Right cardiac atrium (tissue), 5 donors: ENCODE data around the gene MCC. TPM values are rescaled to one million over a fixed set of nuclear protein-coding genes. Genes with fewer than 3 reads are reported as not detected.

Source experiments
- ATAC-seq, 2 donors: fragments of 200-7000 bp; cut with Tn5 transposase; one replicate each; pipeline versions ENCODE4 v1.8.0 to v1.9.1; 2020; ENCODE audit warnings: moderate library complexity in 2 of 2, mild to moderate bottlenecking in 1 of 2
- DNase-seq, 3 donors: peaks; one replicate each; pipeline ENCODE4 v3.0.0-alpha.2; 2020
- H3K27ac ChIP-seq: one replicate; pipeline ENCODE4 v1.5.1; 2013; ENCODE audit warnings: mild to moderate bottlenecking, low read length, control low read depth, moderate library complexity
- H3K27me3 ChIP-seq: one replicate; pipeline ENCODE4 v1.6.1; 2013; ENCODE audit not compliant: control insufficient read depth, insufficient read depth
- H3K4me1 ChIP-seq: one replicate; pipeline ENCODE4 v1.6.1; 2013; ENCODE audit warnings: low read length; ENCODE audit not compliant: control insufficient read depth, insufficient read depth
- H3K4me3 ChIP-seq: one replicate; pipeline ENCODE4 v1.5.1; 2013; ENCODE audit warnings: low read length, control low read depth
- H3K9me3 ChIP-seq: one replicate; pipeline ENCODE4 v1.6.1; 2013; ENCODE audit warnings: low read length; ENCODE audit not compliant: control insufficient read depth
- WGBS: extraction: QIAGEN DNeasy Blood & Tissue Kit; methylation state at CpG from one replicate; pipeline ENCODE4 v1.1.7; 2013; 5-methylcytosine and 5-hydroxymethylcytosine counted together
- intact Hi-C, 4 donors: fragments of 100-400 bp; cut with DNase I; formaldehyde crosslinking; loops; one replicate each; pipeline versions ENCODE4 v1.11.0 to v1.14.0; 2022 to 2023
- polyA plus RNA-seq: library from polyadenylated mRNA; stranded (reverse); fragments of 200-250 nt; gene quantifications from one replicate; pipeline ENCODE4 v1.2.3, GENCODE V29; 2013
- total RNA-seq, 4 donors: library from RNA; stranded (reverse); fragmentation: NEBNext Ultra II Directional; extraction: Animal tissue kit (Norgen Biotek cat#: 25700); gene quantifications; one replicate each; pipeline ENCODE4 v1.2.1, GENCODE V29; 2021
- donor health status: healthy with polysubstance abuse.
- donor health status: DM: no; HTN: yes; CAD: no.
- donor health status: DM: no; HTN: no; CAD: no.
- donor health status: DM: no; HTN: yes; CAD: no; lungs with severe emphysema.
- donor health status: DM: yes; HTN: yes; CAD: no.

MCC gene
- total and polyA plus RNA-seq, 5 donors = 6.9 to 33.6 (median 27.0) TPM

DNA sequence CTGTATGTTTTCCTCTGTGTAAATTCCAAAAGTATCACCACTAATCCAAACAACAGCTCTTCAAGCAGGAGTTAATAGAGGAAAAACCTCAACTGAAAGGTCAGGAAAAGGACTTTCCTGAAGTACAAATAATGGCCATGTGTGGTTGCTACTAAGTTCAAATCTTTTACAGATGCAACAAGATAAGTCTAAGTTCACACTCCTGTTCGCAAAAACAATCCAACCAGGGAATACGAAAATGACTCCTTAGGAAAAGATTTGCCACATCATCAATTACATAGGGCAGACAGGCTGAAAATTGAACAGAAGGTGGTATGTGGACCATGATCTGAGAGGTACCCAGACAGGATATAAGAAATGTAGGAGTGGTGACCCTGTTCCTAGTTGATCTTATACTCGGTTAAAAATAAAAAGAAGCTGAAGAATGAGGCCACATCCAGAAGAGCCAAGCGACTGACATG, 263.6 kb downstream of the MCC start:
- WGBS = 74% methylated on average over 4 of the region's 4 CpGs
- H3K4me1 ChIP-seq = peaks cover 13% of the 10 kb centered on the region
- H3K4me3 ChIP-seq = no peak overlapping the region
- no peaks in the 10 kb centered on the region for H3K9me3 ChIP-seq
- ATAC-seq = peak in 1 of 2 donors; percentile 34
- peak overlapping the region; percentile 34 for H3K27ac ChIP-seq
- DNase-seq = no peak
- intact Hi-C loops = no loop called here
- no peaks in the 10 kb centered on the region for H3K27me3 ChIP-seq

DNA sequence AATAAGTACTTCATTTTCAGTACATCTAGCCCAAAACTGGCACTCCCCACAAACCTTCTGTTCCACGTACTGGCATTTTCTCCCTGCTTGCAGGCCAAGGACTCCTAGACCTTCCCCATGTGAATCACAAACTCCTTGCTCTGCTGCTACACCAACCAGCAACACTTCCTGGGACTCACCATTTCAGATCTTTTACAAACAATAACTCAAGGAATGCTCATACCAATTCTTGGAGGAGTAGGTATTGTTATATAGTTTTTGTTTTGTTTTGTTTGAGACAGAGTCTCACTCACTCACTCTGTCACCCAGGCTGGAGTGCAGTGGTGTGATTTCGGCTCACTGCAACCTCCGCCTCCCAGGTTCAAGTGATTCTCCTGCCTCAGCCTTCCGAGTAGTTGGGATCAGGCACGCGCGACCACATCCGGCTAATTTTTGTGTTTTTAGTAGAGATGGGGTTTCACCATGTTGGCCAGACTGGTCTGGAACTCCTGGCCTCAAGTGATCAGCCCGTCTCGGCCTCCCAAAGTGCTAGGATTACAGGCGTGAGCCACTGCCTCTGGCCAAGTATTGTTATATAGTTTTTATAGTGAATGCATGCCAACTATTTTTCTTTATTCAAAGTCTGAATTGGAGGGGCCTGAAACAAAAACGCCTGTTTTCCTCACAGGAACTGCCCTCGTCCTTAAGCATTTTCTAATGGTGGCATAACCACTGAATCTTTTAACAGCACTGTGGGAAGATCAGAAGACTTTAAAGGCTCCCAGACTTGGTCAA, 264.2 kb downstream of the MCC start:
- no peaks in the 10 kb centered on the region for H3K27me3 ChIP-seq
- intact Hi-C loops = no loop called here
- ATAC-seq (peak in 1 of 2 donors; percentile 13), DNase-seq (no peak)
- H3K9me3 ChIP-seq = no peaks in the 10 kb centered on the region
- peaks cover 12% of the 10 kb centered on the region for H3K4me1 ChIP-seq
- 76% methylated on average over 13 of the region's 13 CpGs for WGBS
- no peak overlapping the region for H3K4me3 ChIP-seq
- H3K27ac ChIP-seq = peak overlapping the region; percentile 34

DNA sequence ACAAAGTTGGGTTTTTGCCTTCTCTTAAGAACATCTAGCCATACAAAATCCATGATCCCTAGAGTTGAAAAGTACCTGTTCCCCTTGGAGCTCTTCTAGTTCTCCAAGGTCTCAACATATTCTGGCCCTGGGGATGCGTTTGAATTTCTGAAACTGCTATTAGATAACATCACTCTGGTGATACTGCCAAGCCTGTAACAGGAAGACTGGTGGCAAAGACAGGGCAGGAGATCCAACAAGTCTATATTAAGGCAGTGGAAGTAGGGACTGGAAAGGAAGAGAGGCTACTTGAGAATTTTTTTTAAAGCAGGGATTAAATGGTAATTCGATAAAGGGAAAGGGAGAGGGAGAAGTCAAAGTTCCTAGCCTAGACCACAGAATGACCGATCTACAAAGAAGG, 264.9 kb downstream of the MCC start:
- DNase-seq = no peak
- intact Hi-C loops = no loop called here
- H3K27me3 ChIP-seq = no peaks in the 10 kb centered on the region
- H3K9me3 ChIP-seq = no peaks in the 10 kb centered on the region
- H3K27ac ChIP-seq = no peak overlapping the region
- no peak overlapping the region for H3K4me3 ChIP-seq
- H3K4me1 ChIP-seq = peaks cover 10% of the 10 kb centered on the region
- 76% methylated on average over 3 of the region's 3 CpGs for WGBS
- no peak for ATAC-seq

DNA sequence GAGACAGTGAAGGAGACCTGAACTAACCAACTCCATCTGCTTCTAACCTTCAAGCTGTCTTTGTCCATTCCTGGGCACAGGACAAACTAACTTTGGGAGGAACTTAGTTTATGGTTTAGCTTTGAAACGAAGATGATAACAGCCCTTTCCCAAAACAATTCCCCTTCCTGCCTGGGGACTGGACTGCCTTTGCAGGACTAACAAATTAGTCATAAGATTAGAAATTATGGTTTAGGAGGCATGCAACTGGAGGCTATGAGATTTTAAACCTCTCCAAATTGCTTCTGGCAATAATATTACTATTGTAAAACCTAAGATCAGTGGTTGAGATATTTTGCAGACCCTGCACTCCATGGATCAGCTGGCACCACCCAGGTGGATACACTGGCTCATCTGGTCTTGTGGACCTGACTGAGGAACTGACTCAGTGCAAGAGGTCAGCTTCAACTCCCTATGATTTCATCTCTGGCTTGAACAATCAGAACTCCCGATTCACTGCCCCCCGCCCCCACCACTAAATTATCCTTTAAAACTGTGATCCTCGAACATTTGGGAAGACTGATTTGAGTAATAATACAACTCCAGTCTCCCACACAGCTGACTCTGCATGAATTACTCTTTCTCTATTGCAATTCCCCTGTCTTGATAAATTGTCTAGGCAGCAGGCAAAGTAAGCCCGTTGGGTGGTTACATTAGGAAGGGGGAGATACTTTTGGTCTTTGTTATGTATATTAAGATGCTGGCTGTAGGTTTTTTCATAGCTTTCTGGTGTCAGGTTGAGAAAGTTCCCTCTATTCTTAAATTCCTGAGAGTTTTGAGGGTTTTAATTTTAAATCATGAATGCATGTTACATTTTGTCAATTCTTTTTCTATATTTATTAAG, 266.7 kb downstream of the MCC start:
- Histone ChIP-seq H3K4me1 (peaks cover 17% of the 10 kb centered on the region), H3K4me3 (no peak overlapping the region), H3K27ac (peak overlapping the region; percentile 62), H3K27me3 (no peaks in the 10 kb centered on the region), H3K9me3 (no peaks in the 10 kb centered on the region)
- 66% methylated on average over 5 of the region's 5 CpGs for WGBS
- ATAC-seq = no peak
- intact Hi-C loops = no loop called here
- no peak for DNase-seq

DNA sequence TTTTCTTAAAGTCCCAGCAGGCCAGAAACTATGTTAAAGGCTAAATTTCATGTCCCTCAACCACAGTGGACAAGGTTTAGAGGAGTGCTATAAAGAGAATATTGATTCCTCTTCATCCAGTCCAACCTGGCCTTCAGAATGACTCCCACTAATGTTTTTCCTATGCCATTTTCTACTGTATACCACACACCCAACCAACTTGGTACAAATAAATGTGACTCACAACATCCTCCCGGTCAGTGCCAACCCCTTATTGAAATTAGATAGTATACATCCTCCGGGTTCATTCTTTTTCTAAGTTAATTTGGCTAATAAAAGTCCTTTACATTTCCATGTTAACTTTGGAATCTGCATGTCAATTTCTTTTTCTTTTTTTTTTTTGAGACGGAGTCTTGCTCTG, 268.6 kb downstream of the MCC start:
- Histone ChIP-seq H3K27me3 (no peaks in the 10 kb centered on the region), H3K4me1 (peaks cover 18% of the 10 kb centered on the region), H3K27ac (no peak overlapping the region), H3K9me3 (no peaks in the 10 kb centered on the region), H3K4me3 (no peak overlapping the region)
- no peak for DNase-seq
- no peak for ATAC-seq
- 87% methylated on average over 2 of the region's 3 CpGs for WGBS
- intact Hi-C loops = loop anchor here in 2 of 4 donors (5.0 to 10.0 kb wide), 2 partner anchors 73 to 75 kb away; no protein-coding TSS in a partner anchor

DNA sequence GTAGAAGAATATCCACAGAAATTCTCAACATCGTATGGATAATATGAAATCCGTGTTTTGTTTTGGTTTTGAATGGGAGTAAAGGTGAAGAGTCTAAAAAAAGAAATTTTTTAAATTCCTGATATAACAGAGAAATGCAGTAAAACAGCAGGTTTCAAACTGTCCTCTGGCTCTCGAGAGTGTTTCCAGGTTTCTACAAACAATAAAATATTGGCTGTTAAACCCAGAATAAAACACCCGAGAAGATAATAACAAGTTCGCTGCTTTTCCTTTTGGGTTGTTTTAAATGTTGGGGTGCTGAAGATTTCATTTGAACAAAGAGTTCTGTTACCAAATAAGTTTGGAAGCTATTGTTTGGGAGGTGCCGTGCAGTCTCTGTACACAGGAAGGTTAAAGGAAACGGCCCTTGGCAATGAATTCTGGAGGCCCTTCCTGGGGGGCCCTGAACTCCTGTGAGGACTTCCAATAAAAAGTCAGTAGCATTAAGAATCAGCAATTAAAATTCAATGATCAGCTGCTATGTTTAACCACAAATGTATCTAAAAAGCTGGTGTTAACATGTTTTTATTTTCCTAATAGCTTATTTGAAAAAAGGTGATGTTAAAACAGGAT, 269.2 kb downstream of the MCC start:
- peak; percentile 42 to 70 for ATAC-seq
- peak overlapping the region; percentile 48 for H3K27ac ChIP-seq
- WGBS = 37% methylated on average over 7 of the region's 7 CpGs
- H3K27me3 ChIP-seq = no peaks in the 10 kb centered on the region
- DNase-seq = no peak
- intact Hi-C loops = loop anchor here in 2 of 4 donors (5.0 to 10.0 kb wide), 2 partner anchors 73 to 76 kb away; no protein-coding TSS in a partner anchor
- H3K4me1 ChIP-seq = peaks cover 23% of the 10 kb centered on the region
- H3K4me3 ChIP-seq = peak overlapping the region; percentile 16
- no peaks in the 10 kb centered on the region for H3K9me3 ChIP-seq

DNA sequence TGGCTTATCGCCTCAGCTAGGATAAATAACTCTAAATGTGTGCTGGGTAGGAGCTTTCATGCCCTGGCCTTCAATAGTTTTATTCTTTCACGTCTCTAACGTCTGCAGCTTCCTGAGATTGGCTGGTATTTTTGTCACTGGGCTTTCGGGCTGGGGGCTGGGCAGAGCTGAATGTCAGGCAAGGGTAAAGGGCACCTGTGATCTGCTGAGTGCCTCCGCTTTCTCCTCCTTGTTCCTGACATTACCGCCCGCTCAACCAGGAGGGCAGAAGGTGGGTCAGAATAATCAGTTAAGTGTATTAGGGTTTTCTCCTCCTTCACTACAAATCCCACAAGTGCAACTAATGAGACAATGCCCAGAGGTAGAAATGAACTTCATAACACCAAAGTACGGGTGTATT, 270.1 kb downstream of the MCC start:
- intact Hi-C loops = loop anchor here in 2 of 4 donors (5.0 to 10.0 kb wide), 2 partner anchors 74 to 77 kb away; no protein-coding TSS in a partner anchor
- Histone ChIP-seq H3K9me3 (no peaks in the 10 kb centered on the region), H3K27ac (peak overlapping the region; percentile 97), H3K27me3 (no peaks in the 10 kb centered on the region), H3K4me3 (peak overlapping the region; percentile 46), H3K4me1 (peaks cover 19% of the 10 kb centered on the region)
- ATAC-seq (peak; percentile 70 to 71), DNase-seq (peak; percentile 27 to 70 (median 55))
- WGBS = 48% methylated on average over 8 of the region's 8 CpGs

DNA sequence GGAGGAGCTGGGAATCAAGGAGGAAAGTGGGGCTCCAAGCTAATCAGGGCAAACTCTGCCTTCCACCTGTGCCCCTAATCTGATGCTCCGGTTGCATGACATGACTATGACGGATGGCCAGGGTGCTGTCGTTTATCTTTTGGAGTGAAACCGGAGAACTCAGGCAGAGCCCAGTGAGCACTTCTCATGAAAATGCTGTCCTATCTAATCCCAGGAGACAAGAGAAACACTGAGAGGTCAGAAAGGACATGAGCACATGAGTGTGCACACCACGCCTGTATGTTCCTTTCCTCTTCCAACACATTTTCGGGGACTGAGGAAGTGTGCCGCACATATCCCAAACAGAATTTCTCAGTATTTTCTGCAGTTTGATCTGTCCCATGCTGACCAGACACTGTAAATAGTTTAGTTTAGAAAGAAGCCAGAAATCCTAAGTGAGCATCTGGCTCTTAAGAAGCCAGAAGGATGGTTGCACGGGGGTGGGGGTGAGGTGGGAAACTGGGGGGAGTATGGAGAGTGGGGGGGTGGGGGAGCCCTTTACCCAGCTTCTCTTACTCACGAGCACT, 270.6 kb downstream of the MCC start:
- DNase-seq (no peak), ATAC-seq (peak; percentile 77 to 85)
- Histone ChIP-seq H3K27me3 (no peaks in the 10 kb centered on the region), H3K4me3 (peak overlapping the region; percentile 46), H3K9me3 (no peaks in the 10 kb centered on the region), H3K4me1 (peaks cover 20% of the 10 kb centered on the region), H3K27ac (peak overlapping the region; percentile 97)
- 23% methylated on average over 9 of the region's 9 CpGs for WGBS
- intact Hi-C loops = loop anchor here in 2 of 4 donors (5.0 to 10.0 kb wide), 2 partner anchors 75 to 77 kb away; no protein-coding TSS in a partner anchor

DNA sequence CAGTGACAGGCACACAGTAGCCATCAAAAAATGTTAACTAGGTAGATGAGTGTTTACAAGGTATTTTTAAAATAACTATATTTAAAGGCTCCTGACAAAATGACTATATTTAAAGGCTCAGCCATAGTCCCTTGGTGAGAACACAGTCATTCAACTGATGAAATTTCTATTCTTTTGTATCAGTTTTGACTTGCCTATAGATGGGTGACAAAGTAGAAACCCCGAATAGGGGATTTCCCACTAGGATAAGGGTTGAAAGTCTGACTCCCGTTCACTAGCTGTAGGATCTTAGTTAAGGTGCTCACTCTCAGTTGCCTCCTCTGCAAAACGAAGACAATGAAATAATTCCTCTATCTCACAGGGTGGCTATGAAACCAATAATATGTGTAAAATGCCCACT, 271.7 kb downstream of the MCC start:
- DNase-seq (no peak), ATAC-seq (no peak)
- intact Hi-C loops = loop anchor here in 2 of 4 donors (5.0 to 10.0 kb wide), 2 partner anchors 76 to 78 kb away; no protein-coding TSS in a partner anchor
- no peaks in the 10 kb centered on the region for H3K27me3 ChIP-seq
- H3K4me3 ChIP-seq = no peak overlapping the region
- no peak overlapping the region for H3K27ac ChIP-seq
- H3K9me3 ChIP-seq = no peaks in the 10 kb centered on the region
- 87% methylated on average over 3 of the region's 3 CpGs for WGBS
- H3K4me1 ChIP-seq = peaks cover 22% of the 10 kb centered on the region

DNA sequence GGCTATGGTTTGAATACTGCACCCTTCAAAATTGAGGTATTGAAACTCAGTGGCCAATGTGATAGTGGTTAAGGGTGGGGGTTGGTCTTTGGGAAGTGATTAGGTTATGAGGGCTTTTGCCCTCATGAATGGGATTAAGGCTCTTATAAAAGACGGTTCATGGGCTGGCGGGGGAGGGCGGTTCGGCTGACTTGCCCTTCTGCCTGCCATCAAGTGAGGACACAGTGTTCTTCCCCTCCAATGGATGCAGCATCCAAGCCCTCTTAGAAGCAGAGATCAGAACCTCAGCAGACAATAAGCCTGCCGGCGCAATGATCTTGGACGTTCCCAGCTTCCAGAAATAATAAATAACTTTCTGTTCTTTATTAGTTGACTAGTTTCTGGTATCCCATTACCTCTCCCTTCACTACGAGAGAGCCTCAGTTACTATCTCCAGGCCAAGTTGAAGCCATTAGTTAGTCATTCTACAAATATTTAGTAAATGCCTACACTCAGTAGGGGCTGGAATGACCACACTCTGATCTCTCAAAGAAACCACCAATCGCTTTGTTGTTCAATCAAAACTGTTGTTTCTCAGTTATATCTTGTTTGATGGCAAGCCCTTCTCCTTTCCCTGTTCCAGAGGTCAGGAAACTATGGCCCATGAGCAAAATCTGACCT, 272.7 kb downstream of the MCC start:
- intact Hi-C loops = loop anchor here in 2 of 4 donors (5.0 to 10.0 kb wide), 2 partner anchors 77 to 79 kb away; no protein-coding TSS in a partner anchor

More for the DNA sequence above, 272.7 kb downstream of the MCC start:
- Histone ChIP-seq H3K9me3 (no peaks in the 10 kb centered on the region), H3K27ac (no peak overlapping the region), H3K4me1 (peaks cover 22% of the 10 kb centered on the region), H3K27me3 (no peaks in the 10 kb centered on the region), H3K4me3 (no peak overlapping the region)
- 93% methylated on average over 9 of the region's 9 CpGs for WGBS
- no peak for ATAC-seq
- no peak for DNase-seq
